ENCODE results near the gene SAP30BP.

- TF ChIP-seq CBX5 (CRISPR knock-in tag; IDR thresholded peaks at IDR 0.05; ENCODE audit: borderline replicate concordance) (no peak), TCF12 (IDR thresholded peaks at IDR 0.05) (no peak), TCF12 (CRISPR knock-in tag; IDR thresholded peaks at IDR 0.05) (no peak), REST (IDR thresholded peaks at IDR 0.05; ENCODE audit: borderline replicate concordance in 1 of 2, low read depth in 1 of 2, low read length in 2 of 2) (no peak), CTCF (CRISPR knock-in tag; IDR thresholded peaks at IDR 0.05) (no peak)
These were observed 34.1 kb downstream of the SAP30BP start for GRCh38 chr17:75701288-75701687.
